ES-I3 (cell line): ENCODE results near the gene GNAQ.

ENCODE experiments used
- H3K36me3 ChIP-seq: 2 replicates; pipeline ENCODE4 v1.6.1; 2013; ENCODE audit warnings: mild to moderate bottlenecking, low read length, control low read depth, moderate library complexity; ENCODE audit not compliant: insufficient read depth
- H3K4me1 ChIP-seq: 2 replicates; pipeline ENCODE4 v1.6.1; 2013; ENCODE audit warnings: mild to moderate bottlenecking, control low read depth, low read length; ENCODE audit not compliant: insufficient read depth
- H3K9ac ChIP-seq: 2 replicates; pipeline ENCODE4 v1.6.1; 2013; ENCODE audit warnings: low read depth, mild to moderate bottlenecking, low read length, moderate library complexity
- H3K9me3 ChIP-seq: 2 replicates; pipeline ENCODE4 v1.6.1; 2013; ENCODE audit warnings: mild to moderate bottlenecking, low read length, moderate library complexity; ENCODE audit not compliant: control insufficient read depth, insufficient read depth

Gene GNAQ

GRCh38 chr9:78001946-78002731 lies 29.5 kb downstream of the GNAQ start:
- H3K36me3 ChIP-seq: no peaks in the 10 kb centered on the region
- H3K9ac ChIP-seq: no peak overlapping the region
- H3K4me1 ChIP-seq: no peaks in the 10 kb centered on the region
- H3K9me3 ChIP-seq: no peaks in the 10 kb centered on the region

- Histone ChIP-seq H3K4me1 (no peaks in the 10 kb centered on the region), H3K36me3 (no peaks in the 10 kb centered on the region), H3K9me3 (no peaks in the 10 kb centered on the region), H3K9ac (no peak overlapping the region)
These were observed 31.4 kb downstream of the GNAQ start for GRCh38 chr9:78000221-78000620.

DNA sequence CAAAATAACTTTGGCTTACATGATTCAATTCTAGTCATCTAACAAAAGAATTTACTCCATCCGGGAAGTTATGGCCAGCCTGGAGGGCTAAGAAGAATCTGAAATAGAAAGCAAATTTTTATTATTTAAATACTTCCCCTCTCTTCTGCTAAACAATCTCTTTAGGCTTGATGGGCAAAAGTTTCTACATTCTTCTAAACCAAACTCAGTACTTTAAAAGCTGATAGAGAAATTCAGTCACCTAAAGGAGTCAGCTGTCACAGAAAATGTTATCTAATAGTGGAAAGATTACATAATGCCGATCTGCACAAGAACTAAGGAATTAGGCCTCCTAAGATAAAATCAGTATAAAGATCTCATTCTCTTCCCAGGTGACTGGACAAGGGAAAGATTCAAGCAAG lies 32.4 kb downstream of the GNAQ start:
- H3K36me3 ChIP-seq: no peaks in the 10 kb centered on the region
- no peaks in the 10 kb centered on the region for H3K4me1 ChIP-seq
- no peak overlapping the region for H3K9ac ChIP-seq
- H3K9me3 ChIP-seq: no peaks in the 10 kb centered on the region

- no peaks in the 10 kb centered on the region for H3K4me1 ChIP-seq
- no peaks in the 10 kb centered on the region for H3K9me3 ChIP-seq
- no peaks in the 10 kb centered on the region for H3K36me3 ChIP-seq
- H3K9ac ChIP-seq: no peak overlapping the region
These were observed 33.9 kb downstream of the GNAQ start for GRCh38 chr9:77997611-77998284.

DNA sequence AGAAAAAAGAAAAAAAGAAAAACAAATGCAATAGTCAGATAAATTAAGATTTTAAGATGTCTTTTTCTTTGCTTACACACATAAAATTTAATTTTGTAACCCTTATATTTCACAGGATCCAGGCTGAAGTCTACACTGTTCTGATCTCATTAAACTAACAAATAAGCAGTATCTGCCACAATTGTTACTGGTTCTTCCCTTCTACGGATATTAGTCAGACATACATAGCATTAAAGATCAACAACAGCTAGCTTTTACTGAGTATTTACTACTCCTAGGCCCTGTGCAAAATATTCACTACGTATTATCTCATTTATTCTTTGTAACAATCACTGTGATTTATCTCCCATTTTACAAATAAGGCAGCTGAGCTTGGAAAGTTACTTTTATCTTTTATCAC lies 34.9 kb downstream of the GNAQ start:
- H3K36me3 ChIP-seq: 0 out of 2 replicates have a peak, but pooled peaks cover 2% of the 10 kb centered on the region
- no peaks in the 10 kb centered on the region for H3K9me3 ChIP-seq
- no peaks in the 10 kb centered on the region for H3K4me1 ChIP-seq
- H3K9ac ChIP-seq: no peak overlapping the region

DNA sequence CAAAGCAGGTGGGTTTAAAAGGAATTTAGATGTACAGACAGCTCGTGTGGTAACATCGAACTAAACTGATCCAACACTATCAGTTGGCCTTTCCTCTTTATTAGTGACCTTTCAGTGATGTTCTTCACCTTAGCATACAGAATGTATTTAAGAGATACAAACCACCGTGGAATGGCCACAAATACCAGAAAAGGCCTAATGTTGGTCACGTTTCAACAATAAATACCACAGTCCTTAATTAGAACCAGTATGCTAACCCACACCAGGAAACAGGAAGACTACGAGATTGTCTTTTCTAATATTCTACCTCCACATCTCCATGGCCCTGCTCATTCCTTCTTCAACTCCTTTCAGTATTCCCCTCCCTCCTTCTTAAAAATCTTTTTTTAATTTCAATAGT lies 40.4 kb downstream of the GNAQ start:
- Histone ChIP-seq H3K36me3 (0 out of 2 replicates have a peak, but pooled peaks cover 2% of the 10 kb centered on the region), H3K4me1 (no peaks in the 10 kb centered on the region; the same call in 1 of the 2 replicates)

DNA sequence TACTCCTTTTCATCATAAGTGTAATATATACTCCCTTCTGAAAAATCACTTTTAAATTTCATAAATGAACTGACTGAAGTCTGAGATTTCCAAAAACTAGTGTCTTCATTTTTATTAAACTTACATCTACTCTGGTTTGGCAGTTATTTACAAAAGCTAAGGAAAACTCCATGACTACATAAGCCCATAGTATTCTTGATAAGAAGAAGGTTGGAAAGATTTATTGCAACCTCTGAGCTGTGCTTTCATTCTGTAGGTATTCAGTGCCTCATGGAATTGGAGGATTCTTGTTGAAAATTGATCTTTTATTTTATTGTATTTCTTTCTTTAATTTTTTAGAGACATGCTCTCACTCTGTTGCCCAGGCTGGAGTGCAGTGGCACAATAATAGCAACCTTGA lies 41.7 kb downstream of the GNAQ start:
- Histone ChIP-seq H3K9ac (no peak overlapping the region), H3K9me3 (no peaks in the 10 kb centered on the region), H3K36me3 (0 out of 2 replicates have a peak, but pooled peaks cover 2% of the 10 kb centered on the region), H3K4me1 (no peaks in the 10 kb centered on the region; the same call in 1 of the 2 replicates)

More for the DNA sequence above, 40.4 kb downstream of the GNAQ start:
- Histone ChIP-seq H3K9me3 (no peaks in the 10 kb centered on the region), H3K9ac (no peak overlapping the region)

- Histone ChIP-seq H3K36me3 (0 out of 2 replicates have a peak, but pooled peaks cover 2% of the 10 kb centered on the region), H3K4me1 (no peaks in the 10 kb centered on the region; the same call in 1 of the 2 replicates), H3K9me3 (no peaks in the 10 kb centered on the region), H3K9ac (no peak overlapping the region)
These were observed 42.2 kb downstream of the GNAQ start for GRCh38 chr9:77989458-77989857.

GRCh38 chr9:77988630-77989029 lies 43.0 kb downstream of the GNAQ start:
- H3K4me1 ChIP-seq: no peaks in the 10 kb centered on the region; the same call in 1 of the 2 replicates
- H3K9ac ChIP-seq: no peak overlapping the region
- H3K36me3 ChIP-seq: 0 out of 2 replicates have a peak, but pooled peaks cover 2% of the 10 kb centered on the region
- no peaks in the 10 kb centered on the region for H3K9me3 ChIP-seq

DNA sequence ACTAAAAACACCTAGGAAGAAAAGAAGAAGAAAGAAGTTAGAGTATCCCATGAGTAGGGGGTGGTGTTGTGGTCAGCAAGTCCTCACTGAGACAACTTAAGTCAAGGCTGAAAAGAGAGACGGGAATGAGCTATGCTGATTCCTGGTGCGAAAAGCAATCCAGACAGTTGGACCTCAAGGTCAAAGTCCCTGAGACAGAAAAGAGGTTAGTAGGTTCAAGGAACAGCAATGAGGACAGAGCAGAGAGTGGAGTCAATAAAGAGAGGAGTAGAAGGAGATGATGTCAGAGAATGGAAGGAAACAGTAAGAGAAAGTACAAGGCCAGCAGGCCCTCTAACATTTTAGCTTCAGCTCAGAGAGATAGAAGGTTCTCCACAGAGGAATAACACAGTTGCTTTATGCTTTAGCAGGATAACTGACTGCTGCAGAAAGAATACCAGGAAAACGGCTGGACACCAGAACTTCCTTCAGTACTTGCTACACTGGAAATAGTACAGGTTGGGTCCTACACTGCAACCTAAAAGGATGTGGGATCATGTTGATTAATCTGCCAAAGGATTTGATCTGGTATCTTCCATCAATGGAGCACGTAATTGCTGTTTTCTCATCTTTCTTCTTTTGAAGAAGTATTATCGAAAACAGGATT lies 43.6 kb downstream of the GNAQ start:
- 0 out of 2 replicates have a peak, but pooled peaks cover 2% of the 10 kb centered on the region for H3K36me3 ChIP-seq
- H3K9me3 ChIP-seq: no peaks in the 10 kb centered on the region

DNA sequence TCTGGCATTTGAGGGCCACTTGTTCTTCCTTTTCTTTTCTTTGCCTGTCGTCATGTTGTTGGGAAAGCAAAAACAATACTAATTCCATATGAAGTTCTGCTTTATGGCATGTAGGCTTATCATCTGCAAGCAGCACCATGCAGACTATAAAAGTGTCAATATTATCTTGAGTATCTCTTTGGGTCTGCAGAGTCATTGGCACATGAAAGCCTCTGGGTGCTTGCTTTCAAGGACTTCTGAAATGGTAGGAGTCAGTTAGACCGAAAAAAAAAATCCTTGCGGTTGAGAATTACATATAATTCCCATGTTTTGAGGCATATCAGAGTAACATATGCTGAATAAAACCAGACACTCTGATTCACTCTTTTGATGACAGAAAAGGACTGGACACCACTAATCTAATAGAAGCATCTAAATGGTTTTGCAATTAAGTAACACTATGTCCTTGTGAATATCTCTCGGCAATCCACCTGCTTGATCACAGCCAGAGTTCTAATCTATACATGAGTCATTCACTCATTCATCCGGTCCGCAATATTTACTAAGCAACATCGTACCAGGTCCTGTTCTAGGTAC lies 44.4 kb downstream of the GNAQ start:
- no peaks in the 10 kb centered on the region; the same call in 1 of the 2 replicates for H3K4me1 ChIP-seq
- H3K9ac ChIP-seq: no peak overlapping the region
- no peaks in the 10 kb centered on the region for H3K9me3 ChIP-seq
- 0 out of 2 replicates have a peak, but pooled peaks cover 2% of the 10 kb centered on the region for H3K36me3 ChIP-seq

More for the DNA sequence above, 43.6 kb downstream of the GNAQ start:
- H3K9ac ChIP-seq: no peak overlapping the region
- H3K4me1 ChIP-seq: no peaks in the 10 kb centered on the region; the same call in 1 of the 2 replicates

DNA sequence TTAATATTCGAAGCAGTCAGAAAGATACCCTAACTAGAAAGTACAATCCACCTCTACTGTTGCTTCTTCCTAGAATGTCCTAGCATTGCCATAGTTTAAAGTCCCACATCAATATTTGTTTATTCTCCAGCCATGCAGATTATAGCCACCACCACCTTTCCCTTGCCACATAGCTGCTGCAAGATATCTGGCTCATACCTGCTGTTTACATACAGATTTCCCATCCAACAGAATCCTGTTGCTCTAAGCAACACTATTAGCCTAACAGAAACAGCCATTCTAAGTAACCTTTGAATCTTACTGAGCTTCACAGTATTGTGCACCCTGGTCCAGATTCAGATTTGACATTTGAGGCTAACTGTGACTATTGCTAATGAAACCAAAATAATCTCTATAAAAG lies 45.6 kb downstream of the GNAQ start:
- Histone ChIP-seq H3K36me3 (no peaks in the 10 kb centered on the region), H3K9me3 (no peaks in the 10 kb centered on the region), H3K9ac (no peak overlapping the region), H3K4me1 (peaks cover under 1% of the 10 kb centered on the region)

- no peaks in the 10 kb centered on the region for H3K9me3 ChIP-seq
- no peak overlapping the region for H3K9ac ChIP-seq
- peaks cover 9% of the 10 kb centered on the region for H3K4me1 ChIP-seq
- no peaks in the 10 kb centered on the region for H3K36me3 ChIP-seq
These were observed 48.3 kb downstream of the GNAQ start for GRCh38 chr9:77983320-77983662.

GRCh38 chr9:77982581-77983319 lies 48.9 kb downstream of the GNAQ start:
- Histone ChIP-seq H3K4me1 (peaks cover 14% of the 10 kb centered on the region), H3K36me3 (no peaks in the 10 kb centered on the region), H3K9ac (no peak overlapping the region), H3K9me3 (no peaks in the 10 kb centered on the region)
